Erythroblast (primary cell): Measurements from ENCODE around the gene FIGN.

Experiments used
- DNase-seq, 2 experiments: peaks; one replicate each; lab custom pipeline; 2025; lab: John Stamatoyannopoulos, UW
- GATA1 ChIP-seq: IDR thresholded peaks from 2 replicates; pipeline ENCODE4 v1.6.1; 2011; ENCODE audit warnings: low read depth, mild to moderate bottlenecking, control low read depth, low read length, moderate library complexity
- POLR2A ChIP-seq: IDR thresholded peaks from 2 replicates; pipeline ENCODE4 v1.6.1; 2011; ENCODE audit warnings: mild to moderate bottlenecking, low read length

The FIGN gene

DNA sequence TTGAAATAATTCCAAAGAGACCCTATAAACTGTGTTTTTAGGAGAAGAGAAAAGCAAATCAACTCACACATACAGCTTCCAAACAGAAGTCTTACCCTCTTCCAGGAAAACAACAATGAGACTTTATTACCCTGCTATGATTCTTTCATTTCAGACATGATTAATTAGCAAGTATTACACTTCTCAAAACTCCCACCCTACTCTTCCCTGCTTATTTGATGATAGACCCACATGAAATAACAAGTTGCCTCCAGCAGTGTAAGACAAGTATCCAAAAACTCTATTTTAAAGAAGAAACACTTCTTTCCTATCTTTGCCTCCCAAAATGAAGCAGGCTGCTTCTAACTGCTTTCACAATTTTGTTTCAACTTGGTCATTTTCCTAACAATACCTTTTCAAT lies 4.1 kb downstream of the FIGN start:
- DNase-seq: no peak
- TF ChIP-seq GATA1: no peak
- TF ChIP-seq POLR2A: no peak

DNA sequence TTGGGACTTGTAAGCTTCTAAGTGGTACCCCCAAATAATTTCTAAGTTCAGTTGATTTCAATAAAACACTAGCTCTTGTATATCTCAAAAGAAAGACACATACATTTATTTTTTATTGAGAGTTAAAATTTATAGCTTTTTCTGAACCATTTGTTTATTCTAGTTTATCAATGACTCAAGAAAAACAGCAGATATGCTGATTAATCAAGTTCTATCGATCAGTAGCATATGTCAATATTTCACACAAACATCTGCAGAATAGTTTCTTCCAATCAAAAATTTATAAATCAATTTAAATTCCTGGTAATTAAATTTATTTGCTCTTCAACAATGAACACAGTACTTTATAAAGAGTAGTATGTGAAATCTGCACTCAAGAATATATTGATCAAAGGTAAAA lies 5.3 kb downstream of the FIGN start:
- TF ChIP-seq POLR2A: no peak
- no peak for TF ChIP-seq GATA1

DNA sequence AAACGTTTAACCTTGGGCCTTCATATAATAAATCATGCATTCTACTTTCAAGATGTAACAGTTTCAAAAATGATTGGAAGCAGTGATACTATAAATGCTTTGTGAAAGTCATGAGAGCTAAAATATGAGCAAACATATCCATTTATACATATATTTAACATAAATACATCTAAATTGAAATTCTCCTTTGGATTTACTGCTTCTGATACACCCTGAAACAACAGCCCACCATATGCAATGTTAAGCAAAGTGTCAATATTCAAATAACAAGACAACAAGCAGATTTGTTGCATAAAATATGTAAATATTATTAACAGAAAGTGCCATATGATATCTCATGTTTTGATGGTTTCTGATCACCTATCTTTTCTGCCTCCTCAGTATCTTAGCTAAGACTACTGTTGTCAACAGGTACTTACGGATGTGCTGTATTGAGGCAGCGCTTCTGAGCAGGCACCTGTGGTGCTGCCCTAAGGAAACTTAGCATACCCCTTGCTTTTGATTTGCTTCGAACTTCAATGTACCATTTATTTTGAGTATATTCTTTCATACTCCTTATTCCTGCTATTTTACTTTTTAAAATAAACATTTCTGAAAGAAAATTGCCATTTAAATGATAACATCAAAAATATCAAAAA lies 6.1 kb downstream of the FIGN start:
- TF ChIP-seq GATA1 (no peak), POLR2A (no peak)
- DNase-seq: no peak

More for the DNA sequence above, 5.3 kb downstream of the FIGN start:
- no peak for DNase-seq

DNA sequence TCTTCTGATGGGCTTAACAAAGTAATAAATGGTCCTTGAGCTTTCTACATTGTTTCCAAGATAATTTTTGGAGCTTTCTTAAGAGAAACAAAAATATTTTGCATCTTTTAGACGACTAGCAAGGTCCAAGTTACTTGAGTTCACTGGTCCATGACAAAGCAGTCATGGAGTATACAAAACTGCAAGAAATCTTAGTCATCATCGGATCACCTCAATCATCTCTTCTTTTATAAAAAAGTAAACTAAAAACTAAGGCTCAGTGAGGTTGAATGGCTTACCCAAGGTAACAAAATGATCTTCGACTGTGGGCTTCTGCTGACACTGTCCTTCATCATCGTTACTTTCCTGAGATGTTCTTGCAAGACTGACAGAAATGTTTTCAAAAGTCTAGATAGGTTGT lies 11.9 kb downstream of the FIGN start:
- no peak for TF ChIP-seq GATA1
- TF ChIP-seq POLR2A: no peak
- DNase-seq: no peak

DNA sequence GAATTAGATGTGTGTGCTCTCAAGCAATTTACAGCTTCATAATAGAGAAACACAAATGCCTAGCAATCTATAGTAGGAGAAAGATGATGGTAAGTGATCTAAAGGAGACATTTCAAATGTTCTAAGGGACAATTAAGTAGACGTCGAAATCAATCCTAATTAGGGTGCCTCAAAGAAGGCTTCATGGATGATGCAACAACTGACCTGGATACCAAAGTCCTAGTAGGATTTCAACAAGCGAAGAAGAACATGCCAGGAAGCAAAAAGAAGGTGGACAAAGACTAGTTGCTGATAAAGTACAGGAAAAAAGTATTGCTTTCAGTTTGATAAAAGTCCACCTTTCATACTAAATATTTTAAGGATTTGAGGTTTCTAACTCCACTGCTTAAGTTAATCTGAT lies 12.5 kb downstream of the FIGN start:
- TF ChIP-seq POLR2A (no peak), GATA1 (no peak)
- DNase-seq: no peak

DNA sequence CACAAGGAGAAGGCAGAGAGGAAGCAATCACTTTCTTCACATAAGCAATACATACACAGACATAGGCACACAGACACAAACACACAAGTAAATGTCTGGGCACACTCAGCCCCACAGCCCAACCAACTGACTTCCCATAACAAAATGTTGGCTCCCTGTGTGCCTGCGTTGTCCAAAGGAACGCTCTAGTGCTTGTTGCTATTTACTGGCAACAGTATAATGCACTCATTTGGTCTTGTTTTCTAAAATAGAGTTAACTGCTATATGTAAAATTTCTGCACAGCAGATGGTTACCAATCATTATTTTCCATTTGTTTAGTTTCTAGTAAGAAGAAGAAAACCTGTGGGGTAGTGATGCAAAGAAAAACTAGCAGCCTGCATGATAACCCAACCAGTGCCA lies 16.5 kb downstream of the FIGN start:
- DNase-seq: no peak
- no peak for TF ChIP-seq POLR2A
- no peak for TF ChIP-seq GATA1

DNA sequence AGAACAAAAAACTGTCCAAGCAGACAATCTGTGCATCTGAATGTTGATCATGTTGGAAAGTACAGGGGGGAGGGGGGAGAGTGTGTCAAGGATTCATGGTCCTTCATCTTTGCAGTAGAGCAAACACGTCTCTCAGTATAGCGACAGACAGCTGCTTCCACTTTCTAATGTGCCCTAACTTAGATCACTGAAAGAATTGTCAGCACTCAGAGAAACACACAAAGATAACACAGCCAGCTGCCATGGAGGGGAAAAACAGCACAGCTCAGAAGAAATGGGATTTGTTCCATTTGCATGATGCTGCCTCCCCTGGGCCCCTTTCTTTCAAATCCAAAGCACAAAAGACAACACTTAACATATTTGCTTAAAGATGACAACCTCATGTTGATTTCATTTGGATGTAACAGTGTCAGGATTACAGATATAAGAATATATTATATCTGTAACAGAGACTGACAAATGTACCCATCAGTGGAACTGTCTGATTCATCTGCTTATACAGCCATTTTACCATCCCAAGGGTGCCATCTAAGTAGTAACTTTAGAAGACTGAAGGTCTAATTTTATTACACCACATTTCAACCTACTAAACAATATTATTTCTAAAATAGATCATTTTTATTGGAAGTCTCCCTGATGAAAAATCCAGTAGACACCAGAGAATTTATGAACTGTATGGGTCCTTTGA lies 17.7 kb downstream of the FIGN start:
- no peak for TF ChIP-seq GATA1
- TF ChIP-seq POLR2A: no peak
- DNase-seq: no peak

DNA sequence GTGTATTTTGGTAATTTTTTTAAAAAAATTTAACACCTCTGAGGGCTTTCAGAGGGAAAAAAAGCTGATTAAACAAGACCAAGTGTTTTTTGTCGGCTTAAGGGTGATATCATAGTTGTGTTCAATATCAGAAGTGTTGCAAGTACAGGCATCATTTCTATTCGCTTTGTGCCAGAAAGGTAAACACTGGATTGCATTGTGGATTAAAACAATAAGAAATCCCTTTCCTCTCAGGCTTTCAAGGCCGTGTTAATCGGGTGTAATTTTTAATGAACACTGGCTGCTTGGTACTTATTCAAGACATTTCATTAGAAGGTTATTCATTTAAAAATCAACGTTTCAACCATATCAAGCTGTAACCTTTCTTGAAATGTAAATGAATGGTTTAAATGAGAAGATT lies 18.3 kb downstream of the FIGN start:
- no peak for TF ChIP-seq GATA1
- TF ChIP-seq POLR2A: no peak
- no peak for DNase-seq

DNA sequence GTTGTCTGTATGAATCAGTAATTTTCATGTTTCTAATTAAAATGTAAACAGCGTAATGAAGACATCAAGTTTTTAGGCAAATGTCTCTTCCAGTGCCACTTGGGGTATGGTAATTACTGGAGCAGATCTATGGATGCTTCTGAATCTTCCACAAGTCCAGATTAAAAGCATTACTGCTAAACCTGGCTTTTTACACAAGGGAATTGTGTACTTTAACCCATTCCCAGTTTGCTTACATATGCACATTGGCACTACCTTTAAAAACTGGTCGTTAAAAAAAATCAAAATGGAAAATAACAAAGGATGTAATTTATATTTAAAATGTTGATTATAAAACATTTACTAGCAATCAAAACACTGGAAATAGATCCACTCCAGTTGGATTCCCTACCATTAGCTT lies 19.7 kb downstream of the FIGN start:
- TF ChIP-seq POLR2A (no peak), GATA1 (no peak)
- DNase-seq: no peak

DNA sequence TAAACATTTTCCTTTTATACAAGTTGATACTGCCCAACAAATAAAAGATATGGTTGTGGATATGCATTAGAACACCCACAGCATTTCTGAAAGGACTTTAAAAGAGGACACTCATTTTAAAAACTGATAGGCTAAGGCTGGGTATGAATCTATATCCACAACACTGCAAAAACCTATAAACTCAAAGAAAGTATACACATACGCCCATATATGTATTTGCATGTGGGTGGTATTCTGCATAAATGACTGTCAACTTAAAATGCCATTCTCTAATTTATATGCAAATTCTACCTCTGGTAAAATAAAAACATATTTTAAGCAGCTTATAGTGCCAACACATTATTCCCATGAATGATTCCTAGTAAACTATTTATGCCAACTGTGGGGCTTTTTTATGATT lies 20.1 kb downstream of the FIGN start:
- TF ChIP-seq POLR2A: no peak
- TF ChIP-seq GATA1: no peak
- no peak for DNase-seq

DNA sequence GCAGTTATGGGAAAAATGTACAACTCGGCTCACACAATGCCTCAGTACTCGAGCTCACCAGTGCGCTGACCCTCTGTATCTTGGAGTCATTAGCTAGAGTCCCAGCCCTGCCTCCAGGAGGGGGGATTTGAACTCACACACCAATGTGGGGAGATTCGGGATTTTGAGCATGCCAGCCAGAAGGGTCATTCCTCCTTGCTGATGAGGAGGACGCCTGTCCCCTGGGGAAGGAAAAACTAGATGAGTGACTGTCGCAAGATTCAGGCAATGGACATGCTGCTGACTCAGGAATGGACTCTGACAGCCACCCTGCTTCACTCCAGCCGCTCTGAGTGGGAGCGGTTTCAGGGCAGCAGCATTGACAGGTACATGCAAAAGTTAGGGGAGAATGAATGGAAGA lies 20.6 kb downstream of the FIGN start:
- no peak for DNase-seq
- TF ChIP-seq POLR2A (no peak), GATA1 (no peak)

DNA sequence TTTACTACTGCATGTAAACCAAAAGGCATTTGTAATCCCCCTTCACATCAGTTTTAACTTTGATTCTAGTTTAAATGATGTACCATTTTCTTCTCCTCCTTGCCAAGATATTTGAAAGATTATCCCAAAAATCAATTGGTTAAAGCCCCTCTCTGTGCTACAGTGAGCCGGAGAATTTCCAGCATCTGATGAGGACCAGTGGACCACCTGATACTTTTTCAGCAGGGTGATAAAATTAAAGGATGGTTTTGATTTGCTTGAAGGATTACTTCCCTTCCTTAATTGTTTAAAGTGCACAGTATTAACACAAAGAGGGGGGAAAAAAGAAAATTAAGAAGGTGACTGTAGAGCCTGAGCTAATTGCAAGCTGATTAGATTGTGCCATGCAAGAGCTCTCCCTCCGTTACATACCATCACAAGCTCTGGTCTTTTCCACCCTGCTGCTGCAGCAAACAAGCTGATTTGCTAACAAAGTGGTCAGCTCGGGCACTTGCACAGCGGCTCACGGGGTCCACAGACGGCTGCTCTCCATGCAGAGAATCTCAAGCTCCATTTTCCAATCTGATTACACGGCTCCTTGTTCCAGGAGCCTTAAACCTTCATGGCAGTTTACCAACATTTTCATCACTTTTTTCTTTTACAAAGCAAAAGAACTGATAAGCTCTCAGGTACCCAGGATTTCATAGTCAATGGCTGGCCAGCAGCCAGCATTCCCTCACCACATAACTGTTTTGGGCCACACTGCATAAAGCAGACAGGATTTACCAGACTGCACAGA lies 22.1 kb downstream of the FIGN start:
- TF ChIP-seq GATA1 (no peak), POLR2A (no peak)

DNA sequence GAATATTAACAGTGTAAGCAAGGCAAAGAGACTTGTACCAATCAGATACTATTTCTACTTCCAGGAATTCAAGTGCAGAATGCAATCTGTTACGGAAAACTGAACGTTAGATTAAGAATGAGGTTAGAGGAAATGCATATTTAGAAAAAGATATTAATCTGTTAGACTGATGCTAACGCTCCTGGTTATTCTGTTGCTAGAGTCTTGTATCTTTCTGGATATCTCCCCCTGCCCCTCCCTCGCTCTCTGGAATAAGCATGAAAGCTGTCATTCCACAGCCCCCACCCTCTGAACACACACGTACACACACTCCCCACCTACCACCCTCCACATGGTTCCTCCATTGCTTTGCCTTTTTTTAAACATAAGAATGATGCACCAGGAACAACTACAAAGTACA lies 24.1 kb downstream of the FIGN start:
- no peak for TF ChIP-seq POLR2A
- TF ChIP-seq GATA1: no peak
- no peak for DNase-seq

More for the DNA sequence above, 22.1 kb downstream of the FIGN start:
- no peak for DNase-seq

DNA sequence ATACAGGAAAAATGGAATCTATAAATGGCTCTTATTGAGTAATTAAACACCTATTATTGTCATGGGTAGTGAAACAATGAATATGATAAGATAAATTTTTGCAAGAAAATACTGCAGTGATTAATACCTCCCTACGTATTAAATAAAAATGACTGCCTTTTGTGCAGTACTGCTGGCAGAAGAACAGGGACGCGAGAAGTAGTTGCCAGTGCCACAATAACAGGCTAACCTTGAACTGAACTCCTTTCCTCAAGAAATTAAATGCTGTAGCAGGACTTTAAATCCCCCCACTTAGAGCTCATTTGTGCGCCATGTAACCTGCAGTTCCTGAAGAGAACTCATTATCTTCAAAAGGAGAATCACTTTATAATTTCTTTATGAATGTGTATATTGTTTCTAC lies 24.6 kb downstream of the FIGN start:
- DNase-seq: no peak
- TF ChIP-seq POLR2A: no peak
- no peak for TF ChIP-seq GATA1

DNA sequence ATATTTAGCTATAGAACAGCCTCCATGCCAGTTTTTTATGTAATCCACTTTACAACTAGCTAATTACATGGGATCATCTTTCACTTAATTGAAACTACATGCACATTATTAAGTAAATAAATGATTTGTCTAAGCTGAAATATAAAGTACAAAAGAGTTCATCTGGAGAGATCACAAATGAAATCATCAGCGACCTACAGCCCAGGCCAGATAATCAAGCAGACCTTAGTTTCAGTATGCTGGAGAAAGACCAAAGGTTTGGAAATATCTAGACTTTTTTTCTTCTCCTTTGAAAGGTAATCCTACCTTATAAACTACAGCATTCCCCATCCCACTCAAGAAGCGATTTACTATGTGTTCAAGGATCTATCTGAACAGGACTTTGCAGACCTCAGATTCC lies 26.5 kb downstream of the FIGN start:
- DNase-seq: no peak
- TF ChIP-seq GATA1 (no peak), POLR2A (no peak)
